Keratinocyte (primary cell): ENCODE results near the gene GTF3C5.

Source experiments
- EZH2 ChIP-seq: IDR thresholded peaks from one replicate; pipeline ENCODE4 v1.6.1; 2012; ENCODE audit warnings: inconsistent platforms, mild to moderate bottlenecking, low read length, moderate library complexity
- TF ChIP-seq, protein P1 (sequence below), 3 experiments: IDR thresholded peaks in 1 of 3; conservative IDR thresholded peaks in 1 of 3; optimal IDR thresholded peaks in 1 of 3; 2 replicates in 2 of 3; 3 replicates in 1 of 3; pipeline versions ENCODE3 to v1.5.1; 2011; ENCODE audit warnings: low read length in 3 of 3, mild to moderate bottlenecking in 3 of 3, moderate library complexity in 2 of 3, control low read depth in 1 of 3, inconsistent platforms in 1 of 3; ENCODE audit not compliant: insufficient read depth in 2 of 3; ENCODE audit errors: extremely low read depth in 1 of 3

DNA sequence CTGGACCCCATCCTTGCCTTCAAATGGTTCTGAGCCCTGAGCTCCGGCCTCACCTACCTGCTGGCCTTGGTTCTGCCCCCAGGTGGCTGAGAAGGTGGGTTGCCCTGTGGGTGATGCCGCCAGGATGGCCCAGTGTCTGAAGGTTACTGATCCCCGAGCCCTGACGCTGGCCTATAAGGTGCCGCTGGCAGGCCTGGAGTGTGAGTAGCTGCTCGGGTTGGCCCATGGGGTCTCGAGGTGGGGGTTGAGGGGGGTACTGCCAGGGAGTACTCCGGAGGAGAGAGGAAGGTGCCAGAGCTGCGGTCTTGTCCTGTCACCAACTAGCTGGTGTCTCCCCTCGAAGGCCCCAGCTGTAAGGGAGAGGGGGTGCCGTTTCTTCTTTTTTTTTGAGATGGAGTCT is 36.2 kb downstream of the GTF3C5 start:
- TF ChIP-seq EZH2: no peak
- TF ChIP-seq, protein P1, sequence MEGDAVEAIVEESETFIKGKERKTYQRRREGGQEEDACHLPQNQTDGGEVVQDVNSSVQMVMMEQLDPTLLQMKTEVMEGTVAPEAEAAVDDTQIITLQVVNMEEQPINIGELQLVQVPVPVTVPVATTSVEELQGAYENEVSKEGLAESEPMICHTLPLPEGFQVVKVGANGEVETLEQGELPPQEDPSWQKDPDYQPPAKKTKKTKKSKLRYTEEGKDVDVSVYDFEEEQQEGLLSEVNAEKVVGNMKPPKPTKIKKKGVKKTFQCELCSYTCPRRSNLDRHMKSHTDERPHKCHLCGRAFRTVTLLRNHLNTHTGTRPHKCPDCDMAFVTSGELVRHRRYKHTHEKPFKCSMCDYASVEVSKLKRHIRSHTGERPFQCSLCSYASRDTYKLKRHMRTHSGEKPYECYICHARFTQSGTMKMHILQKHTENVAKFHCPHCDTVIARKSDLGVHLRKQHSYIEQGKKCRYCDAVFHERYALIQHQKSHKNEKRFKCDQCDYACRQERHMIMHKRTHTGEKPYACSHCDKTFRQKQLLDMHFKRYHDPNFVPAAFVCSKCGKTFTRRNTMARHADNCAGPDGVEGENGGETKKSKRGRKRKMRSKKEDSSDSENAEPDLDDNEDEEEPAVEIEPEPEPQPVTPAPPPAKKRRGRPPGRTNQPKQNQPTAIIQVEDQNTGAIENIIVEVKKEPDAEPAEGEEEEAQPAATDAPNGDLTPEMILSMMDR (optimal IDR thresholded peaks at IDR 0.05 in 1 of 3, IDR thresholded peaks at IDR 0.05 in 1 of 3, conservative IDR thresholded peaks at IDR 0.05 in 1 of 3; ENCODE audit: extremely low read depth in 1 of 3, insufficient read depth in 2 of 3, low read length in 3 of 3): no peak
